ENCODE measurements around the gene PAK1. TPM values are rescaled to one million over a fixed set of nuclear protein-coding genes. Genes with fewer than 3 reads are reported as not detected.

Gene PAK1
- total and polyA plus RNA-seq, 2 of the 8 experiments (the other 6 are each of a cell fraction or from before 2014, with no cell fraction given): 87.7 to 151 TPM

DNA sequence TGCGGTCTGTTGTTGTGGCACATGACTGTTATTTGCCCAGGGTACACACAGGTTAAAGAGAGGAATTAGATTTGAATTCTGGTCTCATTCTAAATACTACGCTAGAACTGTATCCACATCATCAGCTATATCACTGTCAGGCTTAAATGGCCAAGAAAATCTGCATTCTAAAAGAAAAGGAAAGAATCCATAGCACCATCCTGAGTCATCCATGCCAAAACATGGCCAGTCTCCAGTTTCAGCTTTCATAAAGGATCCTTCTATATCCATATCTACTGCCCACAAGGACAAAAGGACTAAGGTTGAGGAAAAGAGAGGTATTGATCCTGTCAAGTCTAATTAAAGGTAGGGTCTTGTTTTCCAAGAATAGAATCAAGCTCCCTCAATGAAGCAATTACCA, 98.8 kb downstream of the PAK1 start (continued):
- TF ChIP-seq HDAC2 (IDR thresholded peaks at IDR 0.05; ENCODE audit: borderline replicate concordance in 1 of 2, low read depth in 2 of 2, low read length in 2 of 2) (no peak), NANOG (IDR thresholded peaks at IDR 0.05; ENCODE audit: insufficient read depth, low read depth, low read length, poor library complexity, severe bottlenecking) (no peak), GABPA (IDR thresholded peaks at IDR 0.05; ENCODE audit: borderline replicate concordance, insufficient read depth, low read length) (no peak)
- TF ChIP-seq, protein P1, sequence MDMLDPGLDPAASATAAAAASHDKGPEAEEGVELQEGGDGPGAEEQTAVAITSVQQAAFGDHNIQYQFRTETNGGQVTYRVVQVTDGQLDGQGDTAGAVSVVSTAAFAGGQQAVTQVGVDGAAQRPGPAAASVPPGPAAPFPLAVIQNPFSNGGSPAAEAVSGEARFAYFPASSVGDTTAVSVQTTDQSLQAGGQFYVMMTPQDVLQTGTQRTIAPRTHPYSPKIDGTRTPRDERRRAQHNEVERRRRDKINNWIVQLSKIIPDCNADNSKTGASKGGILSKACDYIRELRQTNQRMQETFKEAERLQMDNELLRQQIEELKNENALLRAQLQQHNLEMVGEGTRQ (IDR thresholded peaks at IDR 0.05; ENCODE audit: low read length): no peak
